ENCODE data around the gene EYA2.

DNA sequence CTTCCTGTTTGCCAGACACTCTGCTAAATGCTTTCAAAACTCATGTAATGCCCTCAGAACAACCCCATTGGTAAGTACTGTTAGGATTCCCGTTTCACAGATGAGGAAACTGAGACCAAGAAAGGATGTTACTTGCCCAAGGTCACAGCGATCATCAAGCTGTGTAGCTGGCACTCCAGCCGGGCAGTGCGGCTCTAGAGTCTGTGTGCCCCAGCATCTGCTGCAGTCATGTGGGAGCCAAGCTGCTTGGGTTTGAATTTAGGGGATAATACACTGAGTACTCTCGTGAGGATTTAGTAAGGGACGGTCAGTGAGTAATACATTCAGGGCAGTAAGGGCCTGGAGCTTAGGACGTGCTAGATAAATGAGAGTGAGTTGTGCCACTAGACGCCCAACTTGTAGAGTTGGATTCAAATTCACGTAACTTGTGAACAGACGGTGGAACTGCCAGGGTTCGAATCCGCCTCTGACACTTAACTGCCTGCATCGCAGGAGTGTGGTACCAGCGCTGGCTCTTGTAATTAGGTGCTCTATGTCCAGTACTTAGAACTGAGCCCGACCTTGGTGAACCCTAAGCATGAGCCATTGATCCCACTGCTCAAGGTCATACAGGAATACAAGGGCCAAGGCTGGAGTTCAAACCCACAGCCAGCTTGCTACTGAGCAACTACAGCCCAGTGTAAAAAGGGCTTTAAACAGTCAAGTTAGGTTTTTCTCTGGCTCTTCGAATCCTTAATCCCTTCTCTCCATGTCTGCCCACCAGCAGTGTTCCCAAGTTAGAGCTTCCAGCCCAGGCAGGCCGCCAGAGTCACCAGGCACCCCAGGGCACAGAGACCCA is 70.2 kb downstream of the EYA2 start:
- TF ChIP-seq CTCF (conservative IDR thresholded peaks at IDR 0.05; ENCODE audit: low read depth, low read length), result no peak
- no peak for TF ChIP-seq EZH2 (IDR thresholded peaks at IDR 0.05; ENCODE audit: borderline replicate concordance, low read depth, low read length, poor library complexity, severe bottlenecking)

All from A673 (cell line).